Mesenteric fat pad (tissue), 1 donor: ENCODE results near the gene PPP2R2C. TPM values are rescaled to one million over a fixed set of nuclear protein-coding genes. Genes with fewer than 3 reads are reported as not detected.

Experiments used
- DNase-seq: peaks from one replicate; pipeline ENCODE4 v3.0.0-alpha.2; 2020; ENCODE audit warnings: low spot score
- total RNA-seq: library from RNA; stranded (reverse); fragmentation: NEBNext Ultra II Directional; extraction: Animal tissue kit (Norgen Biotek cat#: 25700); gene quantifications from one replicate; pipeline ENCODE4 v1.2.1, GENCODE V29; 2021
- donor health status: DM: yes; HTN: yes; CAD: no.

Gene PPP2R2C
- total RNA-seq, 1 donor from 2014 or later: 1.1 TPM

DNA sequence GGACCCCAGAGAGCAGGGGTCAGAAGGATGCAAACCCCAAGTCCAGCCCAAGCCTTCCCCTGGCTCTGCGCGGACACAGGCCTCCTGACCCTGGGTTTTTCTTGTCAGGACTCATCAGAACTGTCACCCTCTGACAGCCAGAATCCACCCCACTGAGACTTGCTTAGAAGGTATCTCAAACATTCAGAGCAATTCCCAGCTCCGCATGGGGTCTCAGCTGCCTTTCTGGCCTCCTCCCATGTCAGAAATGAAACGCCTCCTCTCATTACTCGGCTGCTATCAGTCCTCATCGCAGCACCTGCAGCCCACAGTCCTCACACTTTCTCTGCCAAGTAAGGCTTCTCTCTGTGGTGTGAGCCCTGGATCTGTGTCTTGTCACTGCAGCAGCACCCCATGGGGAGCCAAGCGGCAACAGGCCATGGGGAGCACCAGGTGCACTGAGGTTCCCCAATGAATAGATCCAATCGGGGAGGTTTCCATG is 105.0 kb downstream of the PPP2R2C start:
- DNase-seq: no peak

DNA sequence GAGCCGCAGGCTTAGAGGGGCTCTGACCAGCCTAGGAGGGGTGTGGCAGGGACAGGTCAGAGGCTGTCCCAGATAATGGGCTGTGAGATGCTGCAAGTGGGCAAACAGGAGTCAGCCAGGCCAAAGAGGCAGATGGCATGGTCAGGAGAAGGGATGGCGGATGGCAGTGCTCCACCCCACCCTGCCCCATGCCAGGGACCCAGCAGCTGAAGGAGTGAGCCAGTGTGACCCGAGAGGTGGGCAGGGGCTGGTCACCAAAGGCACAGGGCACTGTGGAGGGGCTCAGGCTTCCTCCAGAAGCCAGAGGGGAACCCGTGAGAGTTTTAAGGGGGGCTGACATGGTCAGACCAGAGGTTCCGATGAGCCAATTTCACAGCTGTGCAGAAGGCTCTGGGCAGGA is 105.8 kb downstream of the PPP2R2C start:
- no peak for DNase-seq

DNA sequence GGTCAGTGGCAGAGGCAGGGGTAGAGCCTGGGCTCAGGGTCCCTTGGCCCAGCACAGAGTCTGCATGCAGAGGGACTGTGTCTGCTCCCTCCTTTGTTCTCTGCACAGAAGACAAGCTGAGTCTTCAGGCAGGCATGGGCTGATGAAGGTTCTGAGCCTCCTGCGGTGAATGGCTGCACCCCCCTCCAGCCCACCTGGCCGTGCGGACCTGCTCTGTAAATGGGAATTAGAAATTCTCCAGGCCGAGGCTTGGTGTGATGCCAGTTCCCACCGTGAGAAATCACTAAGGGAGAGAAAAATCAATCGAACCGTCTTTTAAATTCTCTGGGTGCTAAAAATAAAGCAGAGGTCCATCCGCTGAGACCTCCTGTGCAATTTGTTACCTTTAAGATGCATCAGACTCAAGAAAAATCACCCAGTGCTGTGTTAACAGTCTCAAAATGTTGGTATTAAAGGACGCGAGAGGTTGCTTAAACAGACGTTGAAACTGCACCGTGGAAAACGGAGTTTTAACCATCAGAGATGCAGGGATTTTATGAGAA is 106.8 kb downstream of the PPP2R2C start:
- no peak for DNase-seq

DNA sequence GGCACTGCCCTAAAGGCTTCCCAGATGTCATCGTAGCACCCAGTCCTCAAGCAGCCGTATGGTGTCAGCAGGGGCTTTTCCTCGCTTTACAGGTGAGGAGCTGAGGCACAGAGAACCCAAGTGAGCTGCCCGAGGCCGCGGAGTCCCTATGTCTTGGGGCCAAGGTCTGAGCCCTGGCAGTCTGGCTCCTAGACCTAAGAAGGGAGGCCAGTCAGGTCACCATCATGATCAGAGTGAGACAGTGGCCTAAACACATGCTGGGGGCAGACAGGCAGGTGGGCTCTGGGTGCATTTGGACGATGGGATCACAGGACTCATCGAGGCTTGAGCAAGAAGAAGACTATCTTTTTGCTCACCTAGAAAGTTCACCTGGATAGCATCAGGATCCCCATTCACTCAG is 107.8 kb downstream of the PPP2R2C start:
- no peak for DNase-seq

DNA sequence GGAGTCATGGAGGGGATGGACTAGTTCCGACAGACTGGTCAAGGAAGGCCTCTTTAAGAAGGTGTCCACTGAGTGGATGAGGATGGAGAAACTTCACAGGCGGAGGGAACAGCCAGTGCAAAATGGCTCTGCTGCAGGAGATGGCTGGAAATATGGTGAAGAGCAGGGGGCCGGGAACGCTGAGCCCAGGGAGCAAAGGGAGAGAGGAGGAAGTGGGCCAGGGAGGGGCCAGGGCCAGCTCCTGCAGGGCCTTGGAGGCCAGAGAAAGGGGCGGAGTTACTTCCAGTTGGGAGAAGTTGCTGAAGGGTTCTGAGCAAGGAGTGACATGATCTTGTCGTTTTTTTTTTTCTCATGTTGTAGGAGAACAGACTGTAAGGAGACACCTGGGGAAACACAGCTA is 108.3 kb downstream of the PPP2R2C start:
- DNase-seq: no peak

DNA sequence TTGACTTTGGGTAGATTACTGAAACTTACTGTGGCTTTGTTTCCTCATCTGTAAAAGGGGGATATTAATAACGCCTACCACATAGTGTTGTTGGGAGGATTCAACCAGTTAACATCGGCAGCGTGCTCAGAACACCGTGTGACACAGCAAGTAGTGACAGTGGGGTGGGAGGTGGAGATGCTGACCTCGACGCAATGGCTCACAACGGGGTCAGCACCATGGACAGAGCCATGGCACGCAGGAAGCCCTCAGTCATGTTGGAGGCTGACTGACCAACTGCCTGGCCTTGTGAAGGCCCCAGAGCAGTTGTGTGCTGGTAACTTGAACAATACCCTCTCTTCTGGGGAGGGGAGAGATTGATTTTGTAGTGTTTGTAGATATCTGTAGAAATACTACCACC is 109.5 kb downstream of the PPP2R2C start:
- DNase-seq: no peak

DNA sequence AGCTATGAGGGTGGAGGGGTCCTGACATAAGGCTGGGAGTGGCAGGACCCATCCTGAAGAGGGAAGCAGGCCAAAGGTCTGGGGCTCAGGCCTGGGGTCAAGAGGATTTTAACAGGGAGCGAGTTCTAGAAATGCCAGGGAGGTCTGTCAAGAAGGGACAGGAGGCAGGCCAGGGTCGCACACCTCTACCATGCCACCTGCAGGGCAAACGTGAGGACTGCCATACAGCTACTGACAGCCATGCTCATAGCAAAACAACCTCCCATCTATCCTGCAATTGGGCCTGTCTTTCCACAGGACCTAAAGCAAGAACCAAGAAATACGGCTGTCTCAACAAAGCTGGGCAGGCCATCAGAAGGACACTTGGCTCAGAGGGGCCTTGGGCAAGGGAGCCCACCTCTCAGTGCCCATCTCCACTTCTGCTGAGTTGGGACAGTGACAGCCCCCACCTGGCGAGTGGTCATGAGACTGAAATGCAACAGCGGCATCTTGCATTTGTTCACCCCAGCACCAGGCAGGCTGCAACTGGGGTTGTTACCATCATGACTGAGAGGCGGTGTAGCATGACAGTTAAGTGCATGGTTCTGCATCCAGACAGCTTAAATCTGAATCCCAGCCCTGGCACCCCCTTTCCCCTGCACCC is 110.0 kb downstream of the PPP2R2C start:
- no peak for DNase-seq

DNA sequence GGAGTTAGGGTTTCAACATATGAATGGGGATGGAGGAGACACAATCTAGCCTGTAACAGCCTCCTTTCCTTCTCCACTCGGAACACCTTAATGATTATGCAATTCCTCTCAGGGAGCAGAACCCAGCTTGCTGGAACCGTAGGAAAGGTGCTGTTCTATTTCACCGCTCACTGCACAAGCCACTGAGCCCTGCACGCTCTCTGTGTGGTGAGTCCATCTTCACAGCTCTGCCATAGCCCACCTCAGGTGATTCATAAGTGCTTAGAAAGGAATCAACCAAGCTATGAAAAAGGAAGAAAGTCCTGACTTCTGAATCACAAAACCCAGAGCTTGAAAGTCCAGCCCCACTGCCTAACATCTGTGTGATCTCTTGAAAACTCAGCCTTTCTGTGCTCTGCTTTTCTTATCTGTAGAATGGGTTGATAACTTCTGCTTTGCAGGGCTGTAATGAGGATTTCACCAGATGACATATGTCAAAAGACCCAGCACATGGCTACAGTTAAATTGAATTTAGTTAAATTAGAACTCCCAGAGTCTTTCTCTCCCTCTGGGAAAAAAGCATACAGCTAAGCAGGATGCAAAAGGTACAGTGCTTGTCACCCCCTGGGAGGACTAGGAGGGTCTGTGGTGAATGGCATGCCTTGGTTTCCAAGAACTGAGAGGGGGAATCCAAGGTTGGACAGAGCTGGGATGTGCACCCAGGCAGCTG is 111.2 kb downstream of the PPP2R2C start:
- no peak for DNase-seq

DNA sequence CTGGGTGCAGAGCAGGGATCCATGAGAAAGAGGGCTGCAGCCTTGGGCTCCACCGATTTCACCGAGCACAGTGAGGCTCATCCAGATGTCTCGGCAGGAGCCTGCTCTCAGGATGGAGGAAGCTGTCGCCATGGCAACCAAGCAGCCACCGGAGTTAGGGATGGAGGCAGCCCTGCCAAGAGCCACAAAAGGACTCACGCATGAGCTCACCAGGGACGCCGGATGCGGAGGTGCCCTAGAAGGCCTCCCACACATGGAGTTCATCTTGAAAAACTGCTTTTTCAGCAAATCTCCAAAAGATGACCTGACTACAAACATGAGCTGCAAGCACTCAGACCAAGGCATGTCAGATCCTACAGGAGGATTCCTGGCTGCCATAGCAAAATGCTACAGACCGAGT is 112.0 kb downstream of the PPP2R2C start:
- no peak for DNase-seq

DNA sequence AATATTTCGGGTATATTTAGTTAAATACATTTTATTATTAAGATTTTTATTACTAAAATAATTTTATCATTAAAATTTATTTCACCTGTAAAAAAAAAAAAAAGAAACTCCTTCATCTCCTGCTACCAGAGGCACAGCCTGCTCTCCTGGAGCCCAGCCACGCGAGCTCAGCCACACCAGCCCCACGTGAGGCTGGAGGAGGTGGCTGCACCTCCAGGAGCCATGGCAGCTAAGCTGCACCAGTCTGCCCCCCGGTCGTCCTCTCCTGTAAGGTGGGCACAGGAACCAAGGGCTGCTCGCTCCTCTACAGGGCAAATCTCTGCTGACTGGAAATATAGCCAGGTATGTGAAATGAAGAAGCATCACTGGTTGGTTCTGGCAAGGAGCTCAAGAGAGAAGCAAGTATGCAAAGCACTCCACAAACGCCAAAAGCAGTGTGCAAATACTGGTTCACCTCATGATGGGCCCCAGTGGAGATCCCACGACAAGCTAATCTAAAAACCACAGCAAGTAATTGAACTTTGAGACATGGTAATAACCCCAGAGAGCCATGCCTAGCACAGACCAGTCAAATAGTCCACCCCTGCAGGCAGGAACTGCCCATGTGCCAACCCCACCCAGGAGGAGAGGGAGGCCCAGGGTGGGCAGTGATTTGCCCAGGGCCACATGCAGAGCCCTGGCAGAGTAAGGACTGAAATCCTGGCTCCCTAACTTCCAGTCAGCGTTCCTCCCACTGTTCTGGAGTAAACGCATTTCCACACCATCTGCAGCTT is 112.7 kb downstream of the PPP2R2C start:
- DNase-seq: no peak

DNA sequence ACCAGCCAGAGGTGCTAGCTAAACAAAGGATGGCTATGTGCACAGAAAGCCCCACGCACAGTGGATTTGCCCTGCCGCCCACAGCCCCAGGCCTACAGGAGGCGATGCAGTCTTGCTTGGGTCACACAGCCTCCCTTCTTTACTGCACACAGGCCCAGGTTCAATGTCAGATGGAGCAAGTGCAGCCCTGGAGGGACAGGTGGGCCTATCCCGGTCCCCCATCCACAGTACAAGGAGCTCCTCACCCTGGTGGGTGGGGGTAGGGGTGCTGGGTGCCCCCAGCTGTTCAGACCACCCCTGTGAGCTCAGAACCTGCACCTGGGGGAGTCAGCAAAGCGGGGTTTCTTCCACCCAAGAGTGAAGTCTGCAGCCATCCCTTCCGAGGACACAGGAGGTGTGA is 114.9 kb downstream of the PPP2R2C start:
- no peak for DNase-seq

DNA sequence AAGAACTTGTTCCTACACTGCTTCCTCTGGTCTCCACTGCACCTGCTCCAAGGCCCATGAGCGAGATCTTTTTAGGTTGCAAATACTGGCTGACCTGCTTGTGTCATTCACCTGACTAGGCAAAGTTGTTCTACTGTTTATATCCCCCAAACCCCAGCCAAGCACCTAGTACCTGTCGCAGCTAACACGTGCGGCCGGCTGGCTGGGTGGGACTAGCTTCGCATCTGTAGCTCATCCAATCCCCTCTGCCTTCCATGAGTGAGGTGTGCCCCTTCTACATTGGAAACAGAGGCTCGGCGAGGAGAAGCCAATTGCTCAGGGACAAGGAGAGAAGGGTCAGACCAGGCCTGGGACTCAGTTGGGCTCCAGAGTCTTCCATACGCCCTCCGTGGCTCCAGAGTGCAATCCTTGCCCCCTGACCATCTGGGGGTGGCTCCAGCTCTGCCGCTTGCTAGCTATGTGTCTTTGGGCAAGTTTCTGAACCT is 116.3 kb downstream of the PPP2R2C start:
- DNase-seq: no peak

DNA sequence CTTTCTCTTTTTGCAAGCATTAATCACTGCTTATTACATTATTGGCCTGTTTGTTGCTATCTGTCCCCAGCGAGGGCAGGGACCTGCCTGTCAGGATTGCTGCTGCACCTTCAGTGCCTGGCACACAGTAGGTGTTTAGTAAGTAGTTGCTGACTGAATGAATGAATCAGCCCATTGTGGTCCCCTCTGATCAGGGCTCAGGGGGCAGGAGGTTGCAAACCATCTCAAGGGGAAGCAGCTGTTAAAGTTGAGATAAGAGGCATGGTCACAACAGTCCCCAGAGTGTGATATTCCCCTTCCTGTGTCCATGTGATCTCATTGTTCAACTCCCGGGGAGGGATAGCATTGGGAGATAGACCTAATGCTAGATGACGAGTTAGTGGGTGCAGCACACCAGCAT is 117.4 kb downstream of the PPP2R2C start:
- no peak for DNase-seq

DNA sequence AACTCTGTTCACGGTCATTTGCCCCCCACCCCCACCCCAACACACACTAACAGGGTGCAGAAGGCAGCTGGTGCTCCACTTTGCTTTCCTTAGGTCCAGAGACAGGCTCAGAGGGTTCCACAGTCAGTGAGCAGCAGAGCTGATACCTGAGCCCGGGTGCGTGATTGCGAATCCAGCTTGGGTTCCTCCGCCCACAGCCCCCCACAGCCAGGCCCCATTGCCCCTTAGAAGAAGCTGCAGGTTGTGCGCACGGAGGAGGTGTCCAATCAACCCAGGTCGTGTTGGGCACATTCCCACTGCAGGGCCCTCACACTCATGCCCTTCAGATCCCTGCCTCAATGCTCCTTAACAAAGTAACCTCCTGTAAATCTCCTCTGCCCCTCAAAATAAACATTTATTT is 117.8 kb downstream of the PPP2R2C start:
- DNase-seq: no peak

DNA sequence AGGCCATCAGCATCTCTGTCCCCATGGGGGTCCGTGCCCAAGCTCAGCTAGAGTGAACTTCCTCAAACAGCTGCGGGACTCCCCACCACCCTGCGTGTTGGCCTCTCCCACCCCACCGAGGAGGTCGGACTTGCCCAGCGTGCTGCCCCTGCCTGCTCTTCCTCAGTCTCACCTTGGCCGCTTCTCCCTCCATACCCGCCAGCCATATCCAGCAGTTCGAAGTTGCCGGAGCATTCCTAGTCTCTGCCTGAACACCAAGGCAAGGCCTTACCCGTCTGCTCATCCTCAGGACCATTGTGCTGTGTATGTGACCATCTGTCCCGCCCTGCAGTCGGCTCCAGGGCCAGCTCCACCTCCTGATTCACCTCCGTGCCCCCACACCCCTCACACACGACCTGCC is 118.3 kb downstream of the PPP2R2C start:
- no peak for DNase-seq

DNA sequence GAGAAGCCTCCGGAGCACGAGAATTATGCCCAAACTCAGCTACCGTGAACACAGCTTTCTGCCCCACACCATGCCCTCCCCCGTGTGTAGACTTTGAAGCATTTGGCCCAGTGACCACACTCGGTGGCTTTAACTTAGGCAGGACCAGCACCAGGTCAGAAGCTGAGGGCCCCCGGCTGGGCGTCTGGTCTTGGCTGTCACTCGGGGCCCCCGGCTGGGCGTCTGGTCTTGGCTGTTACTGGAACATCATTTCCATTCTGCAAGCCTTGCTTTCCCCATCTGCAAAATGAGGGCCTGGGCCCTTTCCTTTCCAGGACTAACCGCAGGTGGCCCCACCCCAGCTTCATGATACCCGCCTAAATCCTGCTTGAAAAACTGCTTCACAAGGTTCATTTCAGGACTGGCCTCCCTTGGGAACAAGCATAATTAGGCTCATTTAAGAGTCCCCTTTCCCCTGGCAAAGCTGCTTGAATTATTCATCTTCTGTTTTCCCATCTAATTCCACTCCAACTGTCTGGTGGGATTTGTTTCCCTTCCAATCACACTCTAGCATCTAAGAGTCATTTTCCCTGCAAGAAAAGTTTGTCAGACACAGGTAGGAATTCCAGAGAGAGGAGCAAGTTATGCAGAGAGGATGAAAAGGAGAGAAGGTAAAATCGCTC is 120.3 kb downstream of the PPP2R2C start:
- DNase-seq: no peak

DNA sequence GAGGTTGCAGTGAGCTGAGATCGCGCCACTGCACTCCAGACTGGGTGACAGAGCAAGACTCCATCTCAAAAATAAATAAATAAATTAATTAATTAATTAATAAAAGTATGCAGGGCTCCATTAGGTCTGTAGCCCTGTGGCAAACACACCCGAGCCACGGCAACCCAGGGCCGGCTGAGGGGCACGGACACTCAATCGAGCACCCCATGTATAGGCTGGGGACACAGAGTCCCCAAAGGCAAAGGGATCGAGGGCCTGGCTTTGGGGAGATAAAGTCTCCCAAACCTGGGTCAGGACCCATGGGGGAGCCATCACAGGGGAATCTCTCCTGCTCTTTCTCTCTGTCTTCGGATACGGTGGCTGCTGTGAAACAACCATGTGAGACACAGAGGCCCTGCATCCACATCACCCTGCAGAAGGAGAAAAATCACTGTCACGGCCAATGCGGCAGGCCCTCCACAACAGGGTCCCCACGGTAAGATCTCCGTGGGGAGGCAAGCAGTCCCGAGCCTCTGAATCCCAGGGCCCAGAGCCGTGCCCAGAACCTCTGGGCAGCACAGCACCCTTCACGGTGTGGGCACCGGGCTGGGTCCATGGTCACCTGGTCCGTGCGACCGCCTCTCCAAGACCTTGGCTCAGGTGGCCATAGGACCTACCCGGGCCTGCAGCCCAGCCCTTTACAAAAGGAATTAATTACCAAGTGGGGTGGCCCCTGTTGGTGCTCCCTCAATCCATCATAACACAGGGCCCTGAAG is 121.0 kb downstream of the PPP2R2C start:
- no peak for DNase-seq

DNA sequence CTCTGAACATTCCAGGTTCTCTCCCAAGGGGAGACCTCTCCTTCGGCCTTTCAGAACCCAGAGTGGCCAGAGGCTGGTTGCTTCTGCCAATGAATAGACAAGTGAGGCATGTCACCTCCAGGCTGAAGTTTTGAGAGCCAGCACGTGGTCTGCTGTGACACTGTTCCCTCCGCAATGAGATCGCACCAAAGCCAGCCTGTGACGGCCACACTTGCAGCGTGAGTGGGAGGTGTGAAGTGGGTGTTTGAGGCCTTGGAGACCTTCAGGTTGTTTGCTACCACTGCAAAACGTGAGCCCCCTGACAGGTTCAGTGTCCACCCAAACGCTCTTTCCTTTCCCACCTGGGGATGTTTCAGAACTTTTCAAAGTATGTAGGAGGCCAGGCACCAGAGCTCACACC is 121.8 kb downstream of the PPP2R2C start:
- DNase-seq: no peak

DNA sequence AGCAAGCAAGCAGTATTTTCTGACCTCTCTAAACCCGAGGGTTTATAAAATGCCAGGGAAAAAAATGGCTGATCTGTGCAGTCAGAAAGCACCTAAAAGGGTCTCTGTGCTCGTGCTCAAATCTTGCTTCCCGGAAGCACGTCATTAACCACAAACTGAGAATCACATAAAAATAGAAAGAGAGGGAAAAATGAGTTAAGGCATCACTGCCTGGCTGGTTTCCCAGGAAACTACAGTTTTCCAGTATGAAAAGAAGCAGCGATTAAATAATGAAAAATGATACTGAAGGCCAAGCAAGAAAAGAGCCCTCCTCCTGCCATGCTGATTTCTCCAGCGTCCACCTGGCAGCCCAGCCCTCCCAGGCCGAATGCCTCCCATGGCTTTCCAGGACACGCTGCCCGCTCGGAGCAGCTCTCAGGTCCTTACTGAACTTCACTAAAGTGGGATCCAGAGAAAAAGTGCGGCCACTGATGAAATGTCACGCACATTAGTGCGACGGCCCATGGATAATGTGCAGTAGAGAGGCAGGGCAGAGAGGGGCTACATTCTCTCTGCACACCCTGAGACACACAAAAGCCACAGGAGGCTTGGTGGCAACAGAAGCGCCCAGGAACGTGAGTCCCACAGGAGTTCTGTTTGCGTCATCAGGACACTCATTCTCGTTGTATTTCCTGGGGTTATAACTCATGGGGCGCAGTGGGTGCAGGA is 122.4 kb downstream of the PPP2R2C start:
- no peak for DNase-seq

DNA sequence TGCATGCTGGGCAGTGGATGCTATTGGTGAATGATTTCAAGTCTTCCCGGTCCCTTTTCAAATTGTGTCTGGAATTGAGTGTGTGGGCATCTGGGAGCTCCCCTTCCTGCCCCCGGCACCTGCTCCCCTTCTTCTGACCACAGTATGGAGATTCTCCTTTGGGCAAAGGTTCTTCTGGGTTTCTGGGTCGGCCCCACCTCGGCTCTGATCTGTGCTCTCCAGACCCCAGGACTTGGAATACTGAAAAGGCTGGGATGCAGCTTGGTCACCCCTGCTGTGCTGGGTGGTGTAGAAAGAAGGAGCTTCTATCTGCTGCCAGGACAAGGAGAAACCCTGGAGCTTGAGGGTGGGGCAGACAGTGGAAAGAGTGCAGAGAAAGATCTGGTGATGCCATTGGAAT is 124.0 kb downstream of the PPP2R2C start:
- DNase-seq: no peak
